H1 (cell line): ENCODE data around the gene EFHC1. TPM values are rescaled to one million over a fixed set of nuclear protein-coding genes. Genes with fewer than 3 reads are reported as not detected.

Experiments
- CTCF ChIA-PET: fragments of 300-600 bp; sonication (Branson Sonifier 250); formaldehyde crosslinking; loops from one replicate; lab custom pipeline; 2021; ENCODE audit not compliant: partially characterized antibody; lab: Charles Lee
- POLR2A ChIA-PET: fragments of 300-600 bp; sonication (Branson Sonifier 250); formaldehyde crosslinking; loops from one replicate; lab custom pipeline; 2021; ENCODE audit warnings: inconsistent platforms; ENCODE audit not compliant: partially characterized antibody; lab: Charles Lee
- DNase-seq, 2 experiments: peaks; one replicate each; pipeline versions ENCODE4 v3.0.0 to v3.0.0-alpha.2; 2010 to 2022; ENCODE audit warnings: low spot score in 2 of 2, low read depth in 1 of 2, mixed read lengths in 1 of 2
- FAIRE-seq: peaks from 2 replicates; lab custom pipeline; 2011; peaks lifted over from hg19 to GRCh38; lab: Jason Lieb, UNC
- H2AFZ ChIP-seq: 2 replicates; pipeline ENCODE4 v1.8.1; 2012; ENCODE audit warnings: low read length, inconsistent platforms
- H2AK5ac ChIP-seq: 2 replicates; pipeline ENCODE4 v1.6.1; 2013; ENCODE audit warnings: low read depth, low read length
- H2BK120ac ChIP-seq: replicated peaks from 2 replicates; pipeline ENCODE3; 2013; ENCODE audit warnings: low read depth, low read length, inconsistent platforms
- H2BK12ac ChIP-seq: 2 replicates; pipeline ENCODE4 v1.6.1; 2013; ENCODE audit warnings: low read depth, low read length
- H2BK15ac ChIP-seq: 2 replicates; pipeline ENCODE4 v1.6.1; 2013; ENCODE audit warnings: low read length
- H2BK20ac ChIP-seq: 2 replicates; pipeline ENCODE4 v1.6.1; 2013; ENCODE audit warnings: low read length
- H2BK5ac ChIP-seq: 2 replicates; pipeline ENCODE4 v1.6.1; 2013; ENCODE audit warnings: low read depth, low read length
- H3K14ac ChIP-seq: 2 replicates; pipeline ENCODE4 v1.6.1; 2013; ENCODE audit warnings: inconsistent platforms; ENCODE audit not compliant: insufficient read length
- H3K18ac ChIP-seq: 2 replicates; pipeline ENCODE4 v1.6.1; 2013; ENCODE audit warnings: low read length; ENCODE audit errors: extremely low read depth
- H3K23ac ChIP-seq: 2 replicates; pipeline ENCODE4 v1.6.1; 2013; ENCODE audit warnings: inconsistent platforms; ENCODE audit not compliant: insufficient read length
- H3K23me2 ChIP-seq: 2 replicates; pipeline ENCODE4 v1.6.1; 2013; ENCODE audit warnings: low read depth, low read length
- H3K27ac ChIP-seq: 2 replicates; pipeline ENCODE4 v1.6.1; 2011; ENCODE audit warnings: low read depth, low read length, inconsistent platforms
- H3K27me3 ChIP-seq, 4 experiments: replicated peaks in 1 of 4; 1 replicate in 1 of 4; 2 replicates in 3 of 4; pipeline versions ENCODE4 v1.6.1 to v1.8.1; 2011 to 2013; ENCODE audit warnings: low read length in 3 of 4, mild to moderate bottlenecking in 3 of 4, inconsistent platforms in 2 of 4, mixed read lengths in 2 of 4, moderate library complexity in 1 of 4; ENCODE audit not compliant: control insufficient read depth in 3 of 4, insufficient read depth in 3 of 4; ENCODE audit errors: extremely low read depth in 1 of 4
- H3K36me3 ChIP-seq, 4 experiments: 2 replicates each; pipeline versions ENCODE4 v1.6.1 to v1.8.1; 2011 to 2013; ENCODE audit warnings: mild to moderate bottlenecking in 4 of 4, low read length in 3 of 4, moderate library complexity in 2 of 4, control low read depth in 1 of 4, inconsistent platforms in 1 of 4; ENCODE audit not compliant: insufficient read depth in 4 of 4, control insufficient read depth in 2 of 4
- H3K4ac ChIP-seq: replicated peaks from 2 replicates; pipeline ENCODE3; 2013; ENCODE audit warnings: low read length, low read depth, mixed read lengths, inconsistent platforms; ENCODE audit not compliant: insufficient read length
- H3K4me1 ChIP-seq, 4 experiments: replicated peaks in 1 of 4; 1 replicate in 1 of 4; 2 replicates in 3 of 4; pipeline versions ENCODE4 v1.6.1 to v1.8.1; 2011 to 2013; ENCODE audit warnings: low read length in 3 of 4, inconsistent platforms in 2 of 4, mixed read lengths in 1 of 4; ENCODE audit not compliant: insufficient read depth in 4 of 4, control insufficient read depth in 3 of 4
- H3K4me2 ChIP-seq, 2 experiments: 2 replicates each; pipeline versions ENCODE4 v1.6.1 to v1.8.1; 2011 to 2013; ENCODE audit warnings: low read depth in 2 of 2, low read length in 2 of 2, control low read depth in 1 of 2, inconsistent platforms in 1 of 2, mild to moderate bottlenecking in 1 of 2; ENCODE audit not compliant: insufficient read depth in 1 of 2
- H3K4me3 ChIP-seq, 4 experiments: fragments of 200-600, 300-600 bp in 1 of 4; sonication (generic), shearing (Covaris generic), sonication (Bioruptor Twin) in 1 of 4; 2 replicates each; pipeline versions ENCODE4 v1.5.1 to v1.8.1; 2011 to 2016; ENCODE audit warnings: low read length in 4 of 4, low read depth in 3 of 4, control low read depth in 2 of 4, inconsistent platforms in 2 of 4, mild to moderate bottlenecking in 2 of 4, mixed read lengths in 1 of 4, moderate library complexity in 1 of 4; ENCODE audit not compliant: insufficient read depth in 2 of 4; ENCODE audit errors: extremely low read depth in 1 of 4
- H3K56ac ChIP-seq: replicated peaks from 2 replicates; pipeline ENCODE3; 2013; ENCODE audit warnings: low read depth, mild to moderate bottlenecking, mixed read lengths, low read length, inconsistent platforms; ENCODE audit not compliant: insufficient read length
- H3K79me1 ChIP-seq: 2 replicates; pipeline ENCODE4 v1.6.1; 2013; ENCODE audit warnings: low read depth, low read length, control low read depth
- H3K79me2 ChIP-seq, 2 experiments: 2 replicates each; pipeline versions ENCODE4 v1.6.1 to v1.8.1; 2012 to 2013; ENCODE audit warnings: low read length in 2 of 2, mild to moderate bottlenecking in 2 of 2, inconsistent platforms in 1 of 2; ENCODE audit not compliant: insufficient read depth in 2 of 2, control insufficient read depth in 1 of 2
- H3K9ac ChIP-seq, 4 experiments: replicated peaks in 1 of 4; 1 replicate in 1 of 4; 2 replicates in 3 of 4; pipeline versions ENCODE4 v1.6.1 to v1.8.1; 2011 to 2013; ENCODE audit warnings: low read depth in 3 of 4, low read length in 3 of 4, control low read depth in 2 of 4, mild to moderate bottlenecking in 2 of 4, moderate library complexity in 2 of 4, inconsistent platforms in 1 of 4; ENCODE audit errors: extremely low read depth in 1 of 4
- H3K9me3 ChIP-seq, 2 experiments: 2 replicates each; pipeline versions ENCODE4 v1.6.1 to v1.8.1; 2012 to 2013; ENCODE audit warnings: mild to moderate bottlenecking in 2 of 2, moderate library complexity in 2 of 2, control low read depth in 1 of 2, inconsistent platforms in 1 of 2, low read depth in 1 of 2, low read length in 1 of 2, mixed read lengths in 1 of 2; ENCODE audit not compliant: insufficient read depth in 2 of 2
- H4K20me1 ChIP-seq, 2 experiments: replicated peaks in 1 of 2; 2 replicates each; pipeline versions ENCODE3 to v1.8.1; 2011 to 2013; ENCODE audit warnings: inconsistent platforms in 2 of 2, low read length in 2 of 2, mild to moderate bottlenecking in 1 of 2; ENCODE audit not compliant: insufficient read depth in 2 of 2, control insufficient read depth in 1 of 2
- H4K5ac ChIP-seq: 2 replicates; pipeline ENCODE4 v1.6.1; 2013; ENCODE audit warnings: low read length, low read depth, mixed read lengths, inconsistent platforms; ENCODE audit not compliant: insufficient read length
- H4K8ac ChIP-seq: 2 replicates; pipeline ENCODE4 v1.8.0; 2013; ENCODE audit warnings: mild to moderate bottlenecking, moderate library complexity, low read length, inconsistent platforms; ENCODE audit not compliant: insufficient read depth; ENCODE audit errors: extremely low read depth
- H4K91ac ChIP-seq: replicated peaks from 2 replicates; pipeline ENCODE3; 2013; ENCODE audit warnings: low read length, mixed read lengths, inconsistent platforms; ENCODE audit not compliant: insufficient read length
- ASH2L ChIP-seq: fragments of 200-600, 300-600 bp; sonication (generic); IDR thresholded peaks from one replicate; pipeline ENCODE4 v1.7.1; 2017; ENCODE audit warnings: low read length
- EP300 ChIP-seq, 2 experiments: IDR thresholded peaks; 1 replicate in 1 of 2; 2 replicates in 1 of 2; pipeline ENCODE4 v1.6.1; 2011 to 2012; ENCODE audit warnings: low read depth in 2 of 2, low read length in 2 of 2, mild to moderate bottlenecking in 2 of 2, borderline replicate concordance in 1 of 2, inconsistent platforms in 1 of 2, moderate library complexity in 1 of 2
- FOSL1 ChIP-seq: IDR thresholded peaks from 2 replicates; pipeline ENCODE4 v1.6.1; 2011; ENCODE audit warnings: mild to moderate bottlenecking, low read depth, low read length, moderate library complexity; ENCODE audit not compliant: insufficient read depth
- MAFK ChIP-seq: IDR thresholded peaks from 2 replicates; pipeline ENCODE4 v1.6.1; 2012; ENCODE audit warnings: low read depth, mild to moderate bottlenecking, improper control_type of control experiment, low read length
- SP2 ChIP-seq: IDR thresholded peaks from 2 replicates; pipeline ENCODE4 v1.6.1; 2012; ENCODE audit warnings: mild to moderate bottlenecking, low read length, inconsistent platforms
- WGBS, 2 experiments: shearing (Covaris generic) in 1 of 2; methylation state at CpG; one replicate each; pipeline versions ENCODE4 v1.1.6 to v1.1.7; 2013 to 2015; ENCODE audit warnings: low lambda C conversion rate in 2 of 2, mixed read lengths in 2 of 2, inconsistent platforms in 1 of 2, low coverage in 1 of 2, missing lambda C conversion rate in 1 of 2; ENCODE audit not compliant: insufficient replicate concordance in 2 of 2, insufficient coverage in 1 of 2, insufficient read length in 1 of 2; ENCODE audit errors: extremely low coverage in 1 of 2, missing lambda C conversion rate in 1 of 2; 5-methylcytosine and 5-hydroxymethylcytosine counted together
- long read RNA-seq, 2 experiments: library from RNA in 1 of 2; library from capped mRNA in 1 of 2; stranded (forward); transcript quantifications; one replicate each; pipeline ENCODE4 v2.0.0, GENCODE V29; 2021; ENCODE audit warnings: inconsistent platforms in 1 of 2
- polyA minus RNA-seq, 3 experiments: library from RNA; depleted of rRNA, polyadenylated mRNA; stranded (reverse); fragments of >200 nt; gene quantifications; 1 replicate in 2 of 3; 2 replicates in 1 of 3; pipeline ENCODE4 v1.2.3, GENCODE V29; 2011
- polyA plus RNA-seq, 7 experiments: library from polyadenylated mRNA; depleted of rRNA in 3 of 7; stranded (reverse) in 5 of 7; unstranded in 2 of 7; fragments of >200 nt in 5 of 7; fragments of 200-250 nt in 2 of 7; gene quantifications; 1 replicate in 5 of 7; 2 replicates in 1 of 7; 4 replicates in 1 of 7; pipeline versions ENCODE4 v1.2.1 to v1.2.3, GENCODE V29; 2011 to 2013; ENCODE audit warnings: missing spikeins in 2 of 7, mixed read lengths in 2 of 7
- total RNA-seq: library from RNA; stranded (reverse); fragmentation: NEBNext Ultra II Directional; extraction: Animal tissue kit (Norgen Biotek cat#: 25700); gene quantifications from 2 replicates; pipeline ENCODE4 v1.2.1, GENCODE V29; 2021

EFHC1 gene, protein sequence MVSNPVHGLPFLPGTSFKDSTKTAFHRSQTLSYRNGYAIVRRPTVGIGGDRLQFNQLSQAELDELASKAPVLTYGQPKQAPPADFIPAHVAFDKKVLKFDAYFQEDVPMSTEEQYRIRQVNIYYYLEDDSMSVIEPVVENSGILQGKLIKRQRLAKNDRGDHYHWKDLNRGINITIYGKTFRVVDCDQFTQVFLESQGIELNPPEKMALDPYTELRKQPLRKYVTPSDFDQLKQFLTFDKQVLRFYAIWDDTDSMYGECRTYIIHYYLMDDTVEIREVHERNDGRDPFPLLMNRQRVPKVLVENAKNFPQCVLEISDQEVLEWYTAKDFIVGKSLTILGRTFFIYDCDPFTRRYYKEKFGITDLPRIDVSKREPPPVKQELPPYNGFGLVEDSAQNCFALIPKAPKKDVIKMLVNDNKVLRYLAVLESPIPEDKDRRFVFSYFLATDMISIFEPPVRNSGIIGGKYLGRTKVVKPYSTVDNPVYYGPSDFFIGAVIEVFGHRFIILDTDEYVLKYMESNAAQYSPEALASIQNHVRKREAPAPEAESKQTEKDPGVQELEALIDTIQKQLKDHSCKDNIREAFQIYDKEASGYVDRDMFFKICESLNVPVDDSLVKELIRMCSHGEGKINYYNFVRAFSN
- 14.7 and 16.4 TPM in 2 replicates for total RNA-seq
- 10.5 and 12.3 TPM in 2 replicates for polyA plus RNA-seq (2011; rRNA removed)
- 19.7 TPM for polyA plus RNA-seq (2011; cell fraction: cytosol; rRNA removed)
- 38.5 TPM for polyA plus RNA-seq (2011; cell fraction: nucleus; rRNA removed)
- polyA plus RNA-seq (2012, experiment 1 of 2), result 15.0 to 25.1 TPM (median 18.8 TPM) in 4 replicates
- polyA plus RNA-seq (2012, experiment 2 of 2), result 1.2 TPM
- polyA plus RNA-seq (2013, experiment 1 of 2), result 12.9 TPM
- polyA plus RNA-seq (2013, experiment 2 of 2), result 10.6 TPM
- 17.6 and 26.1 TPM in 2 replicates for polyA minus RNA-seq (2011; rRNA and poly(A)+ RNA removed)
- 8.2 TPM for polyA minus RNA-seq (2011; cell fraction: cytosol; rRNA and poly(A)+ RNA removed)
- polyA minus RNA-seq (2011; cell fraction: nucleus; rRNA and poly(A)+ RNA removed), result 36.1 TPM
- long read RNA-seq, experiment 1, partial matches to known transcripts, result 4 of 12 reads
- long read RNA-seq, experiment 1, other reads (novel, unspliced or antisense), result 7 of 12 reads
- long read RNA-seq, experiment 2, full-length matches to known transcripts, result 10 of 34 reads
- long read RNA-seq, experiment 2, partial matches to known transcripts, result 18 of 34 reads
- long read RNA-seq, experiment 2, other reads (novel, unspliced or antisense), result 6 of 34 reads

DNA sequence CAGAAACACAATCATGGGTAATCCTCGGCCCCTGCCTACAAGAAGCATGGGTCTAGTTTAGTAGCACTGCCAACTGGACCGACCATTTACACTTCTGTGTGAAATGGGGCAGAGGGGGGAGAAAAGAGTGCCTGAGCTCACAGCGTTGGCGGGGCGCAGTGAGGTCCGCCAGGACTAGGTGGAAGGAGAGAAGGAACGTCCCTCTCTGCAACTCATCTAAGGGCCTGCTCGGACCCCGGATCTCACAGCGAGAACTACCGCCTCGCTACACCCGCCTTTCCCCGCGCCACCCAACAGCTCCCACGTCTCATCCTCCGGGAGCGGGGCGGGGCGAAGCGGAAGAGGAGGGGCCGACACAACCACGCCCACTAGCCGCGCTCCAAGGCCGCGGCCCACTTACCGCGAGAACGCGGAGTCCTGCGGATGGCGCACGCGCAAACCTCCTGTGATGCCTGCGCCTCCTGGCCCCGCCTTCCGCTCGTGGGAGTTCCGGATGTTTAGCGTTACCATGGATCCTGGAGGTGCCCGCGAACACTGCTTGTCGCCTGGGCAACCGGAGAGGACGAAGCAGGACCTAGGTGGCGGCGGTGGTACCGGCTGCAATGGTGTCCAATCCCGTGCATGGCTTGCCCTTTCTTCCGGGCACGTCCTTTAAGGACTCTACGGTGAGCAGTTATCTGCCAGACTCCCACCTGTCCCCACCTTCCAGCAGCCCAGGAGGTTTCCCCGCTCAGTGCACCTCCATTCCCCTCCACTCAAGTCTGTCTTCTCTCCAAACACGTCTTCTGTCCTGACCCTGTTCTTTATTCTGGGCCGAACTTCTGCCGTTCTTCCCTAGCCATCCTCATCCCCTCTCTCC is at the start of gene EFHC1:
Gene EFHC1, plus strand, starts transcription at position 534 of the 859 bp plus-strand sequence. Its CDS starts 69 bp downstream, at position 603.
- FAIRE-seq (no peak), DNase-seq (peak; percentile 96 to 99)
- H2BK5ac ChIP-seq, result peak within 1 kb of the TSS; percentile 54
- peak within 1 kb of the TSS; percentile 83 for H3K56ac ChIP-seq
- H3K27ac ChIP-seq, result peak within 1 kb of the TSS; percentile 78
- H2AK5ac ChIP-seq, result no peak within 1 kb of the TSS
- no peaks in the 10 kb centered on the region for H3K79me1 ChIP-seq
- peak within 1 kb of the TSS; percentile 89 for H4K5ac ChIP-seq
- H3K9me3 ChIP-seq, result no peaks in the 10 kb centered on the region
- H3K36me3 ChIP-seq, result no peaks in the 10 kb centered on the region
- peaks cover 0 to 4% (median 0%) of the 10 kb centered on the region in 4 experiments; a peak in 1 of 7 replicates for H3K4me1 ChIP-seq
- peak within 1 kb of the TSS; percentile 93 for H4K91ac ChIP-seq
- H3K23me2 ChIP-seq, result peaks cover 11% of the 10 kb centered on the region
- CTCF ChIA-PET, result interaction anchor here (0.6 to 6.1 kb wide), 21 partner anchors 12 to 274 kb away, joined by 3 to 86 read pairs (median 5); no protein-coding TSS in a partner anchor
- POLR2A ChIA-PET, result interaction anchor here (0.9 to 4.4 kb wide), 8 partner anchors 72 to 242 kb away, joined by 3 to 22 read pairs (median 4); partner anchors contain the start of genes MCM3 and TRAM2
- no peaks in the 10 kb centered on the region for H3K27me3 ChIP-seq
- no peak within 1 kb of the TSS; the same call in 1 of the 2 replicates for H2BK12ac ChIP-seq
- H4K20me1 ChIP-seq, result no peaks in the 10 kb centered on the region
- H3K14ac ChIP-seq, result no peak within 1 kb of the TSS
- no peak within 1 kb of the TSS for H2BK120ac ChIP-seq
- WGBS, 2 experiments, result 1% methylated on average over 50 of the region's 57 CpGs; no CpG with 5 or more reads in 1 of the 2 experiments
- peak within 1 kb of the TSS in 3 of 4 experiments; percentile 86 to 97 (median 89); a peak in 6 of 7 replicates for H3K9ac ChIP-seq
- peak within 1 kb of the TSS; percentile 55 for H3K4ac ChIP-seq
- H3K79me2 ChIP-seq, result no peaks in the 10 kb centered on the region
- H3K4me3 ChIP-seq, result peak within 1 kb of the TSS; percentile 77 to 90 (median 88)
- H2BK15ac ChIP-seq, result 0 out of 2 replicates have a peak within 1 kb of the TSS, but pooled peaks have one; percentile 73
- peak within 1 kb of the TSS; percentile 49; the same call in 1 of the 2 replicates for H3K18ac ChIP-seq
- H3K23ac ChIP-seq, result no peak within 1 kb of the TSS
- H2BK20ac ChIP-seq, result no peak within 1 kb of the TSS
- H4K8ac ChIP-seq, result peak within 1 kb of the TSS; percentile 22; the same call in 1 of the 2 replicates
- H3K4me2 ChIP-seq, result peak within 1 kb of the TSS; percentile 91 to 95
- peak within 1 kb of the TSS; percentile 94 for H2AFZ ChIP-seq
- TF ChIP-seq FOSL1, result no peak
- no peak for TF ChIP-seq SP2
- TF ChIP-seq EP300 (IDR thresholded peaks at IDR 0.05; ENCODE audit: borderline replicate concordance in 1 of 2, low read depth in 2 of 2, low read length in 2 of 2), result no peak
- no peak for TF ChIP-seq ASH2L
- TF ChIP-seq MAFK, result no peak
